KMS-11 (cell line): Measurements from ENCODE around the gene PTPRU.

Source experiments
- H2AFZ ChIP-seq: fragments of 200-600 bp; sonication (generic); 2 replicates; pipeline ENCODE4 v1.6.1; 2016; ENCODE audit warnings: antibody characterized with exemption, mixed run types, low read depth
- H3K27ac ChIP-seq: fragments of 200-600 bp; sonication (generic); 2 replicates; pipeline ENCODE4 v1.6.1; 2016; ENCODE audit warnings: mild to moderate bottlenecking, mixed run types
- H3K27me3 ChIP-seq: fragments of 200-600 bp; sonication (generic); 2 replicates; pipeline ENCODE4 v1.6.1; 2017; ENCODE audit warnings: mild to moderate bottlenecking, low read depth, mixed run types, moderate library complexity; ENCODE audit not compliant: insufficient read depth
- H3K36me3 ChIP-seq: fragments of 200-600 bp; sonication (generic); 2 replicates; pipeline ENCODE4 v1.6.1; 2017; ENCODE audit warnings: mild to moderate bottlenecking, mixed run types; ENCODE audit not compliant: insufficient read depth
- H3K4me1 ChIP-seq: fragments of 200-600 bp; sonication (generic); 2 replicates; pipeline ENCODE4 v1.6.1; 2016; ENCODE audit warnings: mild to moderate bottlenecking, low read depth, mixed run types; ENCODE audit not compliant: poor library complexity, severe bottlenecking
- H3K4me2 ChIP-seq: fragments of 200-600 bp; sonication (generic); 2 replicates; pipeline ENCODE4 v1.7.0; 2016; ENCODE audit warnings: mild to moderate bottlenecking, mixed run types
- H3K4me3 ChIP-seq: fragments of 200-600 bp; sonication (generic); IDR thresholded peaks from 2 replicates; pipeline ENCODE4 v1.6.1; 2017; ENCODE audit warnings: low read depth, low read length, mixed read lengths; ENCODE audit not compliant: insufficient read depth
- H3K79me2 ChIP-seq: fragments of 200-600 bp; sonication (generic); 2 replicates; pipeline ENCODE4 v1.6.1; 2016; ENCODE audit warnings: low read depth, mixed run types; ENCODE audit not compliant: insufficient read depth
- H3K9ac ChIP-seq: fragments of 200-600 bp; sonication (generic); 2 replicates; pipeline ENCODE4 v1.6.1; 2016; ENCODE audit warnings: mild to moderate bottlenecking, mixed run types
- H4K20me1 ChIP-seq: fragments of 200-600 bp; sonication (generic); 2 replicates; pipeline ENCODE4 v1.6.1; 2016; ENCODE audit warnings: mild to moderate bottlenecking, mixed run types; ENCODE audit not compliant: insufficient read depth
- TF ChIP-seq, protein P1 (sequence below): fragments of 200-600 bp; sonication (generic); conservative IDR thresholded peaks from 2 replicates; pipeline ENCODE4 v1.6.1; 2017; ENCODE audit warnings: low read depth, mild to moderate bottlenecking, antibody characterized with exemption, low read length, moderate library complexity, mixed read lengths

The PTPRU gene

GRCh38 chr1:29304025-29304684 is 67.8 kb downstream of the PTPRU start:
- Histone ChIP-seq H3K4me1 (no peaks in the 10 kb centered on the region), H3K4me2 (no peak overlapping the region), H3K36me3 (no peaks in the 10 kb centered on the region), H3K79me2 (no peaks in the 10 kb centered on the region), H3K4me3 (no peak overlapping the region), H3K9ac (no peak overlapping the region), H3K27ac (no peak overlapping the region), H2AFZ (no peak overlapping the region), H4K20me1 (no peaks in the 10 kb centered on the region), H3K27me3 (peaks cover 12% of the 10 kb centered on the region; the same call in 1 of the 2 replicates)
- TF ChIP-seq, protein P1, sequence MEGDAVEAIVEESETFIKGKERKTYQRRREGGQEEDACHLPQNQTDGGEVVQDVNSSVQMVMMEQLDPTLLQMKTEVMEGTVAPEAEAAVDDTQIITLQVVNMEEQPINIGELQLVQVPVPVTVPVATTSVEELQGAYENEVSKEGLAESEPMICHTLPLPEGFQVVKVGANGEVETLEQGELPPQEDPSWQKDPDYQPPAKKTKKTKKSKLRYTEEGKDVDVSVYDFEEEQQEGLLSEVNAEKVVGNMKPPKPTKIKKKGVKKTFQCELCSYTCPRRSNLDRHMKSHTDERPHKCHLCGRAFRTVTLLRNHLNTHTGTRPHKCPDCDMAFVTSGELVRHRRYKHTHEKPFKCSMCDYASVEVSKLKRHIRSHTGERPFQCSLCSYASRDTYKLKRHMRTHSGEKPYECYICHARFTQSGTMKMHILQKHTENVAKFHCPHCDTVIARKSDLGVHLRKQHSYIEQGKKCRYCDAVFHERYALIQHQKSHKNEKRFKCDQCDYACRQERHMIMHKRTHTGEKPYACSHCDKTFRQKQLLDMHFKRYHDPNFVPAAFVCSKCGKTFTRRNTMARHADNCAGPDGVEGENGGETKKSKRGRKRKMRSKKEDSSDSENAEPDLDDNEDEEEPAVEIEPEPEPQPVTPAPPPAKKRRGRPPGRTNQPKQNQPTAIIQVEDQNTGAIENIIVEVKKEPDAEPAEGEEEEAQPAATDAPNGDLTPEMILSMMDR: no peak

GRCh38 chr1:29305943-29306342 is 69.6 kb downstream of the PTPRU start:
- no peak overlapping the region for H2AFZ ChIP-seq
- H3K79me2 ChIP-seq: no peaks in the 10 kb centered on the region
- H3K36me3 ChIP-seq: no peaks in the 10 kb centered on the region
- H3K27me3 ChIP-seq: peaks cover 17% of the 10 kb centered on the region; the same call in 1 of the 2 replicates
- no peaks in the 10 kb centered on the region for H3K4me1 ChIP-seq
- no peak overlapping the region for H3K4me3 ChIP-seq
- no peak overlapping the region for H3K27ac ChIP-seq
- H3K4me2 ChIP-seq: no peak overlapping the region
- no peaks in the 10 kb centered on the region for H4K20me1 ChIP-seq
- TF ChIP-seq, protein P1: no peak
- no peak overlapping the region for H3K9ac ChIP-seq

GRCh38 chr1:29306471-29307140 is 70.3 kb downstream of the PTPRU start:
- Histone ChIP-seq H3K27me3 (peaks cover 17% of the 10 kb centered on the region; the same call in 1 of the 2 replicates), H3K36me3 (no peaks in the 10 kb centered on the region), H2AFZ (no peak overlapping the region), H3K9ac (no peak overlapping the region), H3K4me1 (no peaks in the 10 kb centered on the region), H4K20me1 (no peaks in the 10 kb centered on the region), H3K79me2 (no peaks in the 10 kb centered on the region), H3K4me3 (no peak overlapping the region), H3K27ac (no peak overlapping the region), H3K4me2 (no peak overlapping the region)
- TF ChIP-seq, protein P1: no peak

DNA sequence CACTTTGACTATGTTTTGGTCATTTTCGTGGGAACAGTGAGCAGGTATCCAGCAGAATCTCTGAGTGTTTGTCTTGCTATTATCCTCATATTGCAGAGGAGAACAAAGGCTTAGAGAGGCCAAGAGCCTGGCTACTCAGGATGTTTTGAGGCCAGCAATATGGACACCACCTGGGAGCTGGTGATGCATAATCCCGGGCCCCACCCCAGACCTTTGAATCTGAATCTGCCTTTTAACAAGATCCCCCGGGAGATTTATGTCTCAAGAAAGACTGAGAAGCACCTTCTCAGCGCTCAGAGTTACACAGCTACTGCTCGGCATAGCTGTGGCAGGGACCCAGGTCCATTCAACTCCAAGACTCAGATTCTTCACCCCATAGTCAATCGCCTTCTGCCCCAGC is 72.8 kb downstream of the PTPRU start:
- H3K36me3 ChIP-seq: no peaks in the 10 kb centered on the region
- TF ChIP-seq, protein P1: no peak
- no peaks in the 10 kb centered on the region for H3K79me2 ChIP-seq
- H3K27ac ChIP-seq: no peak overlapping the region
- no peak overlapping the region for H3K4me2 ChIP-seq
- peaks cover 24% of the 10 kb centered on the region; the same call in 1 of the 2 replicates for H3K27me3 ChIP-seq
- no peak overlapping the region for H2AFZ ChIP-seq
- H3K9ac ChIP-seq: no peak overlapping the region
- no peak overlapping the region for H3K4me3 ChIP-seq
- no peaks in the 10 kb centered on the region for H4K20me1 ChIP-seq
- H3K4me1 ChIP-seq: no peaks in the 10 kb centered on the region
